Activated gamma-delta T cell treated with anti-CD3 and anti-CD28 coated beads, Interleukin-2, amount 50 U/mL, for 16 hours (primary cell): ENCODE results near the gene ADIPOR1.
"Not testable (repeated sequence)": the region's sequence is repeated elsewhere in the genome, so short reads cannot be mapped to it uniquely, and the experiment has no call there.

Source experiments
- DNase-seq: peaks from one replicate; pipeline ENCODE4 v3.0.0-alpha.2; 2020; ENCODE audit warnings: low read depth

Gene ADIPOR1

GRCh38 chr1:202936409-202936808 lies 21.7 kb downstream of the ADIPOR1 start:
- not testable (repeated sequence) for DNase-seq

GRCh38 chr1:202935844-202936243 lies 22.3 kb downstream of the ADIPOR1 start:
- DNase-seq: no peak

- no peak for DNase-seq
Observed at GRCh38 chr1:202934755-202935154, 23.4 kb downstream of the ADIPOR1 start.

GRCh38 chr1:202932476-202932875 lies 25.6 kb downstream of the ADIPOR1 start:
- no peak for DNase-seq

- peak; percentile 89 for DNase-seq
Observed at GRCh38 chr1:202926581-202927491, 31.3 kb downstream of the ADIPOR1 start, which contains the start of gene KLHL12. TSS of gene KLHL12 (minus strand) at chr1:202927234. CDS start at chr1:202925162, 2,072 bp downstream.

- DNase-seq: no peak
Observed at GRCh38 chr1:202923533-202923932, 34.6 kb downstream of the ADIPOR1 start.

- no peak for DNase-seq
Observed at GRCh38 chr1:202919615-202920014, 38.5 kb downstream of the ADIPOR1 start.

- DNase-seq: no peak
Observed at GRCh38 chr1:202915146-202915545, 43.0 kb downstream of the ADIPOR1 start.

- not testable (repeated sequence) for DNase-seq
Observed at GRCh38 chr1:202912476-202912875, 45.6 kb downstream of the ADIPOR1 start.

- no peak for DNase-seq
Observed at GRCh38 chr1:202909494-202909893, 48.6 kb downstream of the ADIPOR1 start.

- no peak for DNase-seq
Observed at GRCh38 chr1:202908998-202909397, 49.1 kb downstream of the ADIPOR1 start.

- no peak for DNase-seq
Observed at GRCh38 chr1:202905331-202905730, 52.8 kb downstream of the ADIPOR1 start.

- not testable (repeated sequence) for DNase-seq
Observed at GRCh38 chr1:202903808-202904207, 54.3 kb downstream of the ADIPOR1 start.

- DNase-seq: no peak
Observed at GRCh38 chr1:202901555-202901954, 56.6 kb downstream of the ADIPOR1 start.

GRCh38 chr1:202892501-202892900 lies 65.6 kb downstream of the ADIPOR1 start:
- no peak for DNase-seq
